Smooth muscle cell (in vitro differentiated cells): ENCODE data around the gene RAMAC. TPM values are rescaled to one million over a fixed set of nuclear protein-coding genes. Genes with fewer than 3 reads are reported as not detected.

ENCODE experiments used
- DNase-seq: peaks from one replicate; lab custom pipeline; 2025; ENCODE audit not compliant: unreplicated experiment; lab: John Stamatoyannopoulos, UW
- H2AFZ ChIP-seq: fragments of 200-600 bp; sonication (generic); 2 replicates; pipeline ENCODE4 v1.6.0; 2016; ENCODE audit warnings: antibody characterized with exemption, low read depth, mild to moderate bottlenecking
- H3F3A ChIP-seq: fragments of 200-600 bp; sonication (generic); 2 replicates; pipeline ENCODE4 v1.6.0; 2017; ENCODE audit warnings: antibody characterized with exemption, low read depth
- H3K27ac ChIP-seq: fragments of 200-600 bp; sonication (generic); 2 replicates; pipeline ENCODE4 v1.5.1; 2016; ENCODE audit warnings: low read depth, mild to moderate bottlenecking
- H3K27me3 ChIP-seq: fragments of 200-600 bp; sonication (generic); 2 replicates; pipeline ENCODE4 v1.6.1; 2016; ENCODE audit warnings: low read depth, mild to moderate bottlenecking
- H3K36me3 ChIP-seq: fragments of 200-600 bp; sonication (generic); 2 replicates; pipeline ENCODE4 v1.5.1; 2016; ENCODE audit warnings: low read depth
- H3K4me1 ChIP-seq: fragments of 200-600 bp; sonication (generic); 2 replicates; pipeline ENCODE4 v1.5.1; 2016; ENCODE audit warnings: low read depth
- H3K4me2 ChIP-seq: fragments of 200-600 bp; sonication (generic); 2 replicates; pipeline ENCODE4 v1.6.0; 2016; ENCODE audit warnings: mild to moderate bottlenecking
- H3K4me3 ChIP-seq: fragments of 200-600 bp; sonication (generic); 2 replicates; pipeline ENCODE4 v1.5.1; 2016; ENCODE audit warnings: mild to moderate bottlenecking
- H3K79me2 ChIP-seq: fragments of 200-600 bp; sonication (generic); 2 replicates; pipeline ENCODE4 v1.6.0; 2016; ENCODE audit warnings: low read depth, mild to moderate bottlenecking
- H3K9ac ChIP-seq: fragments of 200-600 bp; sonication (generic); 2 replicates; pipeline ENCODE4 v1.6.0; 2016; ENCODE audit warnings: low read depth
- H3K9me3 ChIP-seq: fragments of 200-600 bp; sonication (generic); replicated peaks from 2 replicates; pipeline ENCODE4 v1.5.1; 2016; ENCODE audit warnings: low read depth
- H4K20me1 ChIP-seq: fragments of 200-600 bp; sonication (generic); 2 replicates; pipeline ENCODE4 v1.6.0; 2016; ENCODE audit warnings: low read depth
- WGBS: methylation state at CpG from one replicate; pipeline ENCODE4 v1.1.7; 2016; ENCODE audit warnings: low lambda C conversion rate; 5-methylcytosine and 5-hydroxymethylcytosine counted together
- polyA plus RNA-seq: library from polyadenylated mRNA; unstranded; fragments of >200 nt; fragmentation: Nextera tagmentation; extraction: Ambion mirVana; gene quantifications from 2 replicates; pipeline ENCODE4 v1.2.1, GENCODE V29; 2016
- total RNA-seq: library from RNA; depleted of rRNA; stranded (reverse); fragments of >200 nt; gene quantifications from 2 replicates; pipeline ENCODE4 v1.2.3, GENCODE V29; 2014
- TF ChIP-seq, protein P1 (sequence below): fragments of 200-600 bp; sonication (generic); IDR thresholded peaks from 2 replicates; pipeline ENCODE4 v1.5.1; 2017; ENCODE audit warnings: borderline replicate concordance, mild to moderate bottlenecking, antibody characterized with exemption; ENCODE audit not compliant: insufficient read depth, poor library complexity, severe bottlenecking

The RAMAC gene
- total and polyA plus RNA-seq, 2 experiments from 2014 or later: 56.6 to 59.2 TPM

DNA sequence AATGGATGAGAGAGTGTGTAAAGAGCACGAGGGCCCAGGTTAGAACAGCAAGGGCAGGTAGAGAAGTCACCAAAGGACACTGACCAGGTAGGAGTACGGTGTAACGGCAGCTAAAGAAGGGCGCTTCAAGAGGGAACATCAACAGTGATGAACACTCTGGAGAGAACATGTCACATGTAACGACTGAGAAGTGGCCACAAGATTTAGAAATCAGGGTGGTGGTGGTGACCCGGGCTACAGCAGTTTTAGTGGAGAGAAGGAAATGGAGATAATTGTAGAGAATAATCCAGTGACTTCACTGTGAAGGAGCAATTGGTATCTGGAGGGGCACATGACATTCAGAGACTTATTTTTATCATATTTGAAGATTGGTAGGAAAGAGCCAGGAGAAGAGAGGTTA is 26.6 kb downstream of the RAMAC start:
- DNase-seq: no peak
- Histone ChIP-seq H3K27me3 (no peaks in the 10 kb centered on the region), H3F3A (no peaks in the 10 kb centered on the region), H3K36me3 (no peaks in the 10 kb centered on the region), H4K20me1 (no peaks in the 10 kb centered on the region), H2AFZ (no peak overlapping the region), H3K4me2 (peak overlapping the region; percentile 89), H3K4me1 (peaks cover 15% of the 10 kb centered on the region), H3K9me3 (no peaks in the 10 kb centered on the region), H3K4me3 (no peak overlapping the region), H3K27ac (no peak overlapping the region), H3K9ac (no peak overlapping the region), H3K79me2 (peaks cover 18% of the 10 kb centered on the region)
- WGBS: 98% methylated on average over 6 of the region's 6 CpGs
- TF ChIP-seq, protein P1, sequence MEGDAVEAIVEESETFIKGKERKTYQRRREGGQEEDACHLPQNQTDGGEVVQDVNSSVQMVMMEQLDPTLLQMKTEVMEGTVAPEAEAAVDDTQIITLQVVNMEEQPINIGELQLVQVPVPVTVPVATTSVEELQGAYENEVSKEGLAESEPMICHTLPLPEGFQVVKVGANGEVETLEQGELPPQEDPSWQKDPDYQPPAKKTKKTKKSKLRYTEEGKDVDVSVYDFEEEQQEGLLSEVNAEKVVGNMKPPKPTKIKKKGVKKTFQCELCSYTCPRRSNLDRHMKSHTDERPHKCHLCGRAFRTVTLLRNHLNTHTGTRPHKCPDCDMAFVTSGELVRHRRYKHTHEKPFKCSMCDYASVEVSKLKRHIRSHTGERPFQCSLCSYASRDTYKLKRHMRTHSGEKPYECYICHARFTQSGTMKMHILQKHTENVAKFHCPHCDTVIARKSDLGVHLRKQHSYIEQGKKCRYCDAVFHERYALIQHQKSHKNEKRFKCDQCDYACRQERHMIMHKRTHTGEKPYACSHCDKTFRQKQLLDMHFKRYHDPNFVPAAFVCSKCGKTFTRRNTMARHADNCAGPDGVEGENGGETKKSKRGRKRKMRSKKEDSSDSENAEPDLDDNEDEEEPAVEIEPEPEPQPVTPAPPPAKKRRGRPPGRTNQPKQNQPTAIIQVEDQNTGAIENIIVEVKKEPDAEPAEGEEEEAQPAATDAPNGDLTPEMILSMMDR: no peak

DNA sequence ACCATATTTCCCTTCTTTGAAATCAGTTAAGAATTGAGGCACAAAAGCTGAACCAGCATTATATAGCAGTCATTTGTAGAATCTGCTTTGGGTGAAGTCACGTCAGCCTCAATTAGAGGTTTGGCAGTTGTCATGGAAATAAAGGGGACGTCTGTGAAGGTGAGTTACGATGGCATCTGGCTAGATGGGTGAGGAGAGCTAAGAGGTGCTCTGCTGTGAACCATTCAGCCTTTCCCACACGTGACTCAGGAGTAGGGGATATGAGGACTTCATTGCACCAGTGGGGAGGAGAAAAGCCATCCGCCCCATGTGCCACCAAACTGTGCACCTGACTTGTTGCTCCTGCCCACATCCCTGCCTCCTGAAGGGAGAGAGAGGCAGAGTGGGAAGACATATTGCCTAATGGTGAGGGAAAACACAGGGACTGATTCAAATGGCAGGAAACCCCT is 28.2 kb downstream of the RAMAC start:
- H3K4me2 ChIP-seq: no peak overlapping the region
- no peak overlapping the region for H3K27ac ChIP-seq
- no peak overlapping the region for H3K4me3 ChIP-seq
- H3K9ac ChIP-seq: no peak overlapping the region
- no peak for DNase-seq
- WGBS: 75% methylated on average over 5 of the region's 5 CpGs
- H2AFZ ChIP-seq: no peak overlapping the region
- H3K27me3 ChIP-seq: no peaks in the 10 kb centered on the region
- no peaks in the 10 kb centered on the region for H4K20me1 ChIP-seq
- no peaks in the 10 kb centered on the region for H3K9me3 ChIP-seq
- peaks cover 15% of the 10 kb centered on the region for H3K4me1 ChIP-seq
- TF ChIP-seq, protein P1: no peak
- H3K36me3 ChIP-seq: no peaks in the 10 kb centered on the region
- no peaks in the 10 kb centered on the region for H3F3A ChIP-seq
- H3K79me2 ChIP-seq: peaks cover 15% of the 10 kb centered on the region

DNA sequence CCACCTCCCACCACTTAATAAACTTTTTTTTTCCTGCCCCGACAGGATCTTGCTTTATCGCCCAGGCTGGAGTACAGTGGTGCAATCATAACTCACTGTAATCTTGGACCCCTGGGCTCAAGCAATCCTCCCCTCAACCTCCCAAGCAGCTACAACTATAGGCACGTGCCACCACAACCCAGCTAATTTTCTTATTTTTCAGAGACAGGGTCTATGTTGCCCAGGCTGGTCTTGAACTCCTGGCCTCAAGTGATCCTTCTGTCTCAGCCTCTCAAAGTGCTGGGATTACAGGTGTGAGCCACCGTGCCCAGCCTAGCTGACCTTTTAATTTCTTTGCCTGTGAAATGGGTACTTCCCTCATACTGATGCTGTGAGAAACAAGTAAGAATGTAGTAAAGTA is 29.4 kb downstream of the RAMAC start:
- no peaks in the 10 kb centered on the region for H3K9me3 ChIP-seq
- no peaks in the 10 kb centered on the region for H3K36me3 ChIP-seq
- H3K27me3 ChIP-seq: no peaks in the 10 kb centered on the region
- H3K4me3 ChIP-seq: no peak overlapping the region
- H3K4me1 ChIP-seq: peaks cover 13% of the 10 kb centered on the region
- H4K20me1 ChIP-seq: no peaks in the 10 kb centered on the region
- H3K4me2 ChIP-seq: no peak overlapping the region
- WGBS: 97% methylated on average over 4 of the region's 4 CpGs
- H3K9ac ChIP-seq: no peak overlapping the region
- no peak overlapping the region for H3K27ac ChIP-seq
- no peak overlapping the region for H2AFZ ChIP-seq
- no peak for DNase-seq
- no peaks in the 10 kb centered on the region for H3F3A ChIP-seq
- TF ChIP-seq, protein P1: no peak
- peaks cover 4% of the 10 kb centered on the region for H3K79me2 ChIP-seq

DNA sequence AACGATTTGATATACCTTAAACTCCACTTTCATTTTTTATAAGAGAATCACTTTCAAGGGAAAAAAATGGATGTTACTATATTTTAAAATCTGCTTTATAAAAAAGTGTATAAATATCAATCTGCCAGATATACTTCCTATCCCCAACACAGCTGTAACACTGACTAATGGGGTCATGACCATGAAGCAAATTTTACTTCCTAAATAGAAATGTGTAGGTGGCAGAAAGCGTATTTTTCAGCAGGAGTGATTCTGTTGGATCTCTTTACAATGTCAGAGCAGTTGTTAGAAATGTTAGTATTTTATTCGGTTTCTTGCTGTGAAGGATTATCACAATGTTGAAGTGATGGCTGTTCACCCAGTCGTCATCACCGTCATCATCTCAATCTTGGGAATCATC is 30.9 kb downstream of the RAMAC start:
- Histone ChIP-seq H3K9ac (no peak overlapping the region), H3K79me2 (no peaks in the 10 kb centered on the region), H3K4me2 (no peak overlapping the region), H3K27me3 (no peaks in the 10 kb centered on the region), H2AFZ (no peak overlapping the region), H3F3A (no peaks in the 10 kb centered on the region), H3K27ac (no peak overlapping the region), H3K4me1 (peaks cover 6% of the 10 kb centered on the region), H3K36me3 (no peaks in the 10 kb centered on the region), H3K9me3 (no peaks in the 10 kb centered on the region), H3K4me3 (no peak overlapping the region), H4K20me1 (no peaks in the 10 kb centered on the region)
- WGBS: 97% methylated on average over 5 of the region's 5 CpGs
- TF ChIP-seq, protein P1: no peak
- no peak for DNase-seq
